ENCODE results near the gene ADD2.
"Not testable (repeated sequence)": the region's sequence is repeated elsewhere in the genome, so short reads cannot be mapped to it uniquely, and the experiment has no call there.

The ADD2 gene

GRCh38 chr2:70756128-70756527, 11.9 kb downstream of the ADD2 start:
- in situ Hi-C loops (cut with MboI; ENCODE audit: low sequenced_read_pairs): no loop called here

- in situ Hi-C loops (cut with MboI; ENCODE audit: low sequenced_read_pairs): no loop called here
These were observed 14.1 kb downstream of the ADD2 start for GRCh38 chr2:70753902-70754301.

- in situ Hi-C loops (cut with MboI; ENCODE audit: low sequenced_read_pairs): no loop called here
These were observed 15.0 kb downstream of the ADD2 start for GRCh38 chr2:70753031-70753430.

GRCh38 chr2:70752396-70752795, 15.6 kb downstream of the ADD2 start:
- in situ Hi-C loops (cut with MboI; ENCODE audit: low sequenced_read_pairs): no loop called here

GRCh38 chr2:70751881-70752280, 16.1 kb downstream of the ADD2 start:
- in situ Hi-C loops (cut with MboI; ENCODE audit: low sequenced_read_pairs): no loop called here

GRCh38 chr2:70750320-70750719, 17.7 kb downstream of the ADD2 start:
- in situ Hi-C loops (cut with MboI; ENCODE audit: low sequenced_read_pairs): no loop called here

GRCh38 chr2:70748002-70748784, 19.8 kb downstream of the ADD2 start:
- in situ Hi-C loops (cut with MboI; ENCODE audit: low sequenced_read_pairs): no loop called here

GRCh38 chr2:70747284-70747683, 20.7 kb downstream of the ADD2 start:
- in situ Hi-C loops (cut with MboI; ENCODE audit: low sequenced_read_pairs): no loop called here

GRCh38 chr2:70746094-70746974, 21.7 kb downstream of the ADD2 start:
- in situ Hi-C loops (cut with MboI; ENCODE audit: low sequenced_read_pairs): no loop called here

- in situ Hi-C loops (cut with MboI; ENCODE audit: low sequenced_read_pairs): no loop called here
These were observed 22.6 kb downstream of the ADD2 start for GRCh38 chr2:70745276-70745825.

- in situ Hi-C loops (cut with MboI; ENCODE audit: low sequenced_read_pairs): no loop called here
These were observed 23.6 kb downstream of the ADD2 start for GRCh38 chr2:70744397-70744796.

GRCh38 chr2:70743677-70744076, 24.3 kb downstream of the ADD2 start:
- in situ Hi-C loops (cut with MboI; ENCODE audit: low sequenced_read_pairs): no loop called here

- in situ Hi-C loops (cut with MboI; ENCODE audit: low sequenced_read_pairs): no loop called here
These were observed 24.9 kb downstream of the ADD2 start for GRCh38 chr2:70743068-70743467.

- in situ Hi-C loops (cut with MboI; ENCODE audit: low sequenced_read_pairs): not testable (repeated sequence)
These were observed 28.5 kb downstream of the ADD2 start for GRCh38 chr2:70739492-70739891.

- in situ Hi-C loops (cut with MboI; ENCODE audit: low sequenced_read_pairs): no loop called here
These were observed 29.8 kb downstream of the ADD2 start for GRCh38 chr2:70738159-70738558.

- in situ Hi-C loops (cut with MboI; ENCODE audit: low sequenced_read_pairs): no loop called here
These were observed 32.9 kb downstream of the ADD2 start for GRCh38 chr2:70735071-70735470.

GRCh38 chr2:70733646-70734180, 34.3 kb downstream of the ADD2 start:
- in situ Hi-C loops (cut with MboI; ENCODE audit: low sequenced_read_pairs): no loop called here

- in situ Hi-C loops (cut with MboI; ENCODE audit: low sequenced_read_pairs): no loop called here
These were observed 35.0 kb downstream of the ADD2 start for GRCh38 chr2:70732766-70733645.

- in situ Hi-C loops (cut with MboI; ENCODE audit: low sequenced_read_pairs): no loop called here
These were observed 37.3 kb downstream of the ADD2 start for GRCh38 chr2:70730730-70731129.

- in situ Hi-C loops (cut with MboI; ENCODE audit: low sequenced_read_pairs): no loop called here
These were observed 38.4 kb downstream of the ADD2 start for GRCh38 chr2:70729647-70730046.
